Upper lobe of right lung (tissue), 1 donor: ENCODE measurements around the gene KCNMA1. TPM values are rescaled to one million over a fixed set of nuclear protein-coding genes. Genes with fewer than 3 reads are reported as not detected.

Experiments used
- ATAC-seq: fragments of 200-7000 bp; cut with Tn5 transposase; one replicate; pipeline ENCODE4 v1.9.1; 2020; ENCODE audit warnings: mild to moderate bottlenecking, moderate library complexity
- DNase-seq: peaks from one replicate; pipeline ENCODE4 v3.0.0-alpha.2; 2020
- H3K27ac ChIP-seq: fragments of 200-600 bp; one replicate; pipeline ENCODE4 v1.8.0; 2022
- H3K27me3 ChIP-seq: fragments of 200-600 bp; one replicate; pipeline ENCODE4 v1.8.0; 2022; ENCODE audit warnings: mild to moderate bottlenecking
- H3K36me3 ChIP-seq: fragments of 200-600 bp; one replicate; pipeline ENCODE4 v1.8.0; 2022
- H3K4me1 ChIP-seq: fragments of 200-600 bp; one replicate; pipeline ENCODE4 v1.8.0; 2022
- H3K4me3 ChIP-seq: fragments of 200-600 bp; one replicate; pipeline ENCODE4 v1.8.0; 2022; ENCODE audit warnings: mild to moderate bottlenecking
- H3K9me3 ChIP-seq: fragments of 200-600 bp; one replicate; pipeline ENCODE4 v1.8.0; 2022
- intact Hi-C: fragments of 100-400 bp; cut with DNase I; formaldehyde crosslinking; loops from one replicate; pipeline ENCODE4 v1.11.0; 2022
- total RNA-seq: library from RNA; stranded (reverse); fragmentation: NEBNext Ultra II Directional; extraction: Animal tissue kit (Norgen Biotek cat#: 25700); gene quantifications from one replicate; pipeline ENCODE4 v1.2.1, GENCODE V29; 2021
- TF ChIP-seq, protein P1 (sequence below): fragments of 200-600 bp; IDR thresholded peaks from one replicate; pipeline ENCODE4 v1.8.0; 2022; ENCODE audit warnings: antibody characterized with exemption
- donor health status: DM: no; HTN: yes; CAD: no; lungs with severe emphysema.

Gene KCNMA1
- total RNA-seq, 1 donor from 2014 or later = 26.3 TPM

DNA sequence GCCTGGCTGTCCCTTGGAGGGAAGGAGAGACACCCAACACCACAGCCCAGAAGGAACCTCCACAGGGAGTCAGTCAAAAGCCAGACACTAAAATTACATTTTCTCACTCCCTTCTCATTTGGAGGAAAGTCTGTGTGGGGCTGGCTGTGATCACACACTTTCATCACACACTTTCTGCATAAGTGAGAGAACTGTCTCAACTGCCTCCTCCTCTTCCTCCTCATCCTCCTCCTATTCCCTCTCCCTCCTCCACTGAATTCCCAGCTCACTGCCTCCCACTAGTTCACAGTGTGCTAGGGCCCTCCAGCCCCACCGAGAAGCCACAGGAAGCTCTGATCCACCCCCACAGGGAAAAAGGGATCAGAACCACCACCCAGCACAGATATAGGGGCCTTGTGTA, 91.6 kb downstream of the KCNMA1 start:
- Histone ChIP-seq H3K27ac (no peak overlapping the region), H3K27me3 (no peaks in the 10 kb centered on the region), H3K36me3 (no peaks in the 10 kb centered on the region), H3K4me3 (no peak overlapping the region), H3K9me3 (no peaks in the 10 kb centered on the region), H3K4me1 (no peaks in the 10 kb centered on the region)
- DNase-seq (no peak), ATAC-seq (no peak)
- TF ChIP-seq, protein P1, sequence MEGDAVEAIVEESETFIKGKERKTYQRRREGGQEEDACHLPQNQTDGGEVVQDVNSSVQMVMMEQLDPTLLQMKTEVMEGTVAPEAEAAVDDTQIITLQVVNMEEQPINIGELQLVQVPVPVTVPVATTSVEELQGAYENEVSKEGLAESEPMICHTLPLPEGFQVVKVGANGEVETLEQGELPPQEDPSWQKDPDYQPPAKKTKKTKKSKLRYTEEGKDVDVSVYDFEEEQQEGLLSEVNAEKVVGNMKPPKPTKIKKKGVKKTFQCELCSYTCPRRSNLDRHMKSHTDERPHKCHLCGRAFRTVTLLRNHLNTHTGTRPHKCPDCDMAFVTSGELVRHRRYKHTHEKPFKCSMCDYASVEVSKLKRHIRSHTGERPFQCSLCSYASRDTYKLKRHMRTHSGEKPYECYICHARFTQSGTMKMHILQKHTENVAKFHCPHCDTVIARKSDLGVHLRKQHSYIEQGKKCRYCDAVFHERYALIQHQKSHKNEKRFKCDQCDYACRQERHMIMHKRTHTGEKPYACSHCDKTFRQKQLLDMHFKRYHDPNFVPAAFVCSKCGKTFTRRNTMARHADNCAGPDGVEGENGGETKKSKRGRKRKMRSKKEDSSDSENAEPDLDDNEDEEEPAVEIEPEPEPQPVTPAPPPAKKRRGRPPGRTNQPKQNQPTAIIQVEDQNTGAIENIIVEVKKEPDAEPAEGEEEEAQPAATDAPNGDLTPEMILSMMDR = no peak
- intact Hi-C loops = no loop called here

DNA sequence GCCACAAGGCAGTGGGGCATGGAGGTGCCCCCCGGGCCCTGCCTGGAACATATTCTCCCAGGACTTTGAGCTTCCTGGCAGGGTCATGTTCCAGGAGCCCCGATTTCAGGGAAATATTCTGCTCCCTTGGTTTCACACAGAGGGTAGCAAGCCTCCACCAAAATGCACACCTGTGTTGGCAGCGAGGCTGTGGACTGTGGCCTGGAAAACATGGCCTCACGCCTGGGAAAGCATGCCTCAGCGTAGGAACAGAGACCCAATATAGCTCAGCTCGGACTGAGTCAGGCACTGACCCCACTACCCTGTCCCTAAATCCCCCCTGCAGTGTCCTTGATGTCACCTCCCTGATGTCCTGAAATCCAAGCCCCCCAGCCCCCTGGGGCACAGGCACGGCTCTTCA, 92.0 kb downstream of the KCNMA1 start:
- Histone ChIP-seq H3K36me3 (no peaks in the 10 kb centered on the region), H3K27ac (no peak overlapping the region), H3K4me3 (no peak overlapping the region), H3K27me3 (no peaks in the 10 kb centered on the region), H3K9me3 (no peaks in the 10 kb centered on the region), H3K4me1 (no peaks in the 10 kb centered on the region)
- DNase-seq = no peak
- intact Hi-C loops = no loop called here
- TF ChIP-seq, protein P1 = no peak
- ATAC-seq = no peak

DNA sequence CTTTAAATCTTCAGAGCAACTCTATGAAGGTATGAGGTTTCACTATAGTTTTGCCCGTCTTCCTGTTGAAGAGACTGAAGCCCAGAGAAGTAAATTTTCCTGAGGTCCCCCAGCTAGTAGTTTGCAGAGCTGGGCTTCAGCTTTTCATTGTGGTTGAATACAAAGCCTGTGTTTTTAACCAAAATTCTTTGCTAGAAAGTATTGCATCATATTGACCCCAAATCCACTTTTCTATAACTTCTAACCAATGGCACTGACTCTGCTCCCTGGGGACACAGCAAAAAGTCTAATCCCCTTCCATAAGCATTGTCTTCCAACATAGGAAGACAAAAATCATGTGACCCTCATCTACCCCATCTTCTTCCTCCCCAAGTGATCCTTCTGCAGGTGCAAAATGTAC, 93.0 kb downstream of the KCNMA1 start:
- TF ChIP-seq, protein P1 = no peak
- Histone ChIP-seq H3K27me3 (no peaks in the 10 kb centered on the region), H3K9me3 (no peaks in the 10 kb centered on the region), H3K4me1 (no peaks in the 10 kb centered on the region), H3K4me3 (no peak overlapping the region), H3K36me3 (no peaks in the 10 kb centered on the region), H3K27ac (no peak overlapping the region)
- intact Hi-C loops = no loop called here
- no peak for DNase-seq
- ATAC-seq = no peak

DNA sequence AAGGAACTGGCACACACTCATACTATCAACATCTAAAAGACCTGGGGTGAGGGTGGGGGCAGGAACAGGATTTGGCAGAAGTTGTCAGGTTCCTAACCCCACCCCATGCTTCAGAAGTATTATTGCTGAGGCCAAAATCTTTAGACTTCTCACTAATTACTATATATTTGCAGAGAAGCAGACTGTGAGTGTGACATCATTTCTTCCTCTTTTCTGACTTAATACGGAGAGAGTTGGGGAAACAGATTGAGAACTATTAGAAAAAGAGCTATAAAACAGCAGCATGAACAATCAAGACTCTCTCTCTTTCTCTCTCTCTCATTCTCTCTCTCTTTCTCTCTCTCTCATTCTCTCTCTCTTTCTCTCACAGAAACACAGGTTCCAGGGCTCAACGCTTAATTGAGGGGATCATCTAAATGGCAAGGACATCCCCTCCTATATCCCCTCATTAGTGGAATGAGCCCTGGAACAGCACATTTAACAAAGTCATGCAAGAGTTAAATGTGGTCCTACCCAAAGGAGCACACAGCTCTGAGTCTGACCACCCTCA, 94.8 kb downstream of the KCNMA1 start:
- Histone ChIP-seq H3K27ac (no peak overlapping the region), H3K4me3 (no peak overlapping the region), H3K27me3 (no peaks in the 10 kb centered on the region), H3K9me3 (no peaks in the 10 kb centered on the region), H3K4me1 (no peaks in the 10 kb centered on the region), H3K36me3 (no peaks in the 10 kb centered on the region)
- intact Hi-C loops = no loop called here
- TF ChIP-seq, protein P1 = no peak
- no peak for DNase-seq
- ATAC-seq = peak; percentile 26

DNA sequence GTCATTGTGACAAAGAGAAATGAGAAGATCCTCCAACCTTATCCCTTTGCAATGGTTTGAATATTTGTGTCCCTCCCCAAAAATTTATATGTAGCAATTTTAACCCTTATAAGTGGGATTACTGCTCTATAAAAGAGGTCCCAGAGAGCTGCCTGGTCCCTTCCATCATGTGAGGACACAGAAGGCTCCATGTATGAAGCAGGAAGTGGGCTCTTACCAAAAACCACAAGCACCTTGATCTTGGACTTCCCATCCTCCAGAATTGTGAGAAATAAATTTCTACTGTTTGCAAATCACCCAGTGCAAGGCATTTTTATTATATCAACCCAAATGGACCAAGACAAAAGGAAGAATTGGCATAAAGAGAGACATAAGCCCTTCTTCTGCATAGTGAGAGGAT, 95.7 kb downstream of the KCNMA1 start:
- TF ChIP-seq, protein P1 = no peak
- ATAC-seq (no peak), DNase-seq (no peak)
- Histone ChIP-seq H3K4me3 (no peak overlapping the region), H3K9me3 (no peaks in the 10 kb centered on the region), H3K27ac (no peak overlapping the region), H3K27me3 (no peaks in the 10 kb centered on the region), H3K4me1 (no peaks in the 10 kb centered on the region), H3K36me3 (no peaks in the 10 kb centered on the region)
- intact Hi-C loops = no loop called here

DNA sequence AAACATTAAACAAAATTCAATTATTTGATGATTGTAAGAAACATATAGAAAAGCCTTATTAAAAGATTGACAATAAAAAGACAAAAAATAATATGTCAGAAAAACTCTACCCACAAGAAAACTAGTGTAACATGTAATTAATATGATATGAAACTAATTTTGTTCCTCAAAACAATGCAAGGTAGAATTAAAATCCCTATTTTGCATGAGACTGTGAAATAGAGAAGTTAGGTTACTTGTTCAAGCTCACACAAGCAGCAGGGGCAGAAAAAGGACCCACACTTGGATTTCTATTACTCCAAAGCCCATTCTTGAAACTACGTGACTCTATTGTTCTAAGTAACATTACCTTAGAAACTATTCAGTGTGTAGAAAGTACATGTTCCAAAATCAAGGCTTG, 96.4 kb downstream of the KCNMA1 start:
- no peak for ATAC-seq
- Histone ChIP-seq H3K4me1 (no peaks in the 10 kb centered on the region), H3K4me3 (no peak overlapping the region), H3K27ac (no peak overlapping the region), H3K36me3 (no peaks in the 10 kb centered on the region), H3K9me3 (no peaks in the 10 kb centered on the region), H3K27me3 (no peaks in the 10 kb centered on the region)
- TF ChIP-seq, protein P1 = no peak
- DNase-seq = no peak
- intact Hi-C loops = no loop called here
